Raji (cell line): Measurements from ENCODE around the gene BEST1.

Source experiments
- POLR2A ChIP-seq: IDR thresholded peaks from 2 replicates; pipeline ENCODE4 v1.6.1; 2011; ENCODE audit warnings: low read depth, low read length, control low read depth; ENCODE audit not compliant: insufficient read depth

The BEST1 gene

DNA sequence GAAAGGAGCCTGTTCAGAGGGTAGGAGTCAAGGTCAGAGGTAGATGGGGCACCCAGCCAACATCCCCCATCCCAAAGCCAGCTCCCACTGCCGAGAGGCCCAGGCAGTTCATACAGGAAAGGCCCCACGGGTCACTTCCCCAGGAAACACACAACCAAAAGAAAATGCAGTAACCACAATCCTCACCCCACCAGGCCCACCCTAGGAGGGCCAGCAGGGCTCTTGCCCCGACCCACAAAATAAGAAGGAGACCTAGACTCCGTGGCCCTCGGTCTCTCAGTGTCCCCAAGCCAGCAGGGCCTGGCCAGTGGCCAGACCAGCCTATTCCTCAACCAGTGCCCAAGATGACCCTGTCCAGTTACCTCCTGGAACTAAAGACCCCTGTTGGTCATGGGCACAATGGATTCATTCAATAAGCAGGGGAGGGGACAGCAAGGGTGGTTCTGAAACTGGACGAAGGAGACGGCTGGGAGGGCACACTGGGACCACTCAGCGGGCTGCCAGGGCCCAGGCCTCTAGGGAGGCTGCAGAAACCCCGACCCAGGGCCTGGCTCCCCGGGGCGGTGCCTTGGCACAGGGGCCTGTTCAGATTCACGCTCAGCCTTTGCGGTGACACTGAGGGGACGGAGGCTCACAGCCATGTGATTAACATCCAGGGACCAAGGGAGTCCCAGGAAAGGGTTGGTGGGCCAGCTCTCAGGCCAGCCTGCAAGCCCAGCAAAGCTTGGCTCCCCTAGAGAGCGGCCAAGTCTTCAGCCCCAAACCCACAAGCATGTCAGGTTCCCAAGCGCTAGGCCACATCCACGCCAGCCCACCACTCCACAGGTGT is 38.2 kb upstream of the BEST1 start:
- no peak for TF ChIP-seq POLR2A

DNA sequence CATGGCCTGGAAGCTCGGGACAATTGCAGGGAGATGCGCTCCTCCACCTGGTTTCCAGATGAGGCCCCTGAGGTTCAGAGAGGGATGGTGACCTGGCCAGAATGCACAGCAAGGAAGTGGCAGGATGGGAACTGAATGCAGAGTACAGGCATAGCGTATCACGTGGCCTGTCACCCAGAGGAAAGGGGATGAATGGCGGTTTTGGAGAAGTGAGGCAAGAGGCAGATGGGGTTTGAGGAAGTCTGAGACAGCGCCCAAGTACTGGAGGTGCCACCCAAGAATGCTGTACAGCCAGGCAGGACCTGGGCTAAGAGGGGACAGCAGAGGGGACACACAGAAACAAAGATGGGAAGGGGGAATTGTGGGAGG is 37.6 kb upstream of the BEST1 start:
- no peak for TF ChIP-seq POLR2A

DNA sequence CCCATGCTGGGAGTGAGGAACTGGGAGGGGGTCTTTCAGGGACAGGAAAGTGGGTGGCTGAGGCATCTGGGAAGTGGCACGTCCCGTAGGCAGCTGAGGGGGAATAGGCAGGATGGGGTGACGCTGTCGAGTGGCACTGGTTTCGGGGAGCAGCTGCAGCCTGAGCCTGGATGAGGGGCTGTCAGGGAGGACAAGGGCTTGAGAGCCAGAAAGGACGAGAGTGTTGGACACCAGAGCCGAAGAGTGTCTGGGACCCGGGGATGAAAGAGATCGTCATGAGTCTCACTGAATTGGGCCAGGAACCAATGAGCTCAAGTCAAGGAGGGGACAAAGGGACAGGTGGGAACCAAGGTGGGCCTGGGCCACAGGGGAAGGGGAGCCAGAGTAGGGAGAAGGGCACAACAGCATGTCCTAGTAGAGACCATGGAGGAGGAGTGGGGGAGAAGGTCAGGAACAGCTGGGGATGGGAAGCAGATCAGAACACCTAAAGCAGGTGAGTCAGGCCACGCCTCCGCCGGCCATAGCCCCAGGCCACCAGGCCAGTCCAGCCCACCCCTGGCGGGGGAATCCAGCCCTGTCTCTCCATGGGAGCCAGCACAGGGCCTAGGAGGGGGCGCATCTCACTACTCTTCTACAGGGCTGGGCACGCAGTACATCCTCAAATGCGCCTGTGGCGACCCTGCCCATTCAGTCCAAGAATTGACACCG is 37.0 kb upstream of the BEST1 start:
- TF ChIP-seq POLR2A = no peak

DNA sequence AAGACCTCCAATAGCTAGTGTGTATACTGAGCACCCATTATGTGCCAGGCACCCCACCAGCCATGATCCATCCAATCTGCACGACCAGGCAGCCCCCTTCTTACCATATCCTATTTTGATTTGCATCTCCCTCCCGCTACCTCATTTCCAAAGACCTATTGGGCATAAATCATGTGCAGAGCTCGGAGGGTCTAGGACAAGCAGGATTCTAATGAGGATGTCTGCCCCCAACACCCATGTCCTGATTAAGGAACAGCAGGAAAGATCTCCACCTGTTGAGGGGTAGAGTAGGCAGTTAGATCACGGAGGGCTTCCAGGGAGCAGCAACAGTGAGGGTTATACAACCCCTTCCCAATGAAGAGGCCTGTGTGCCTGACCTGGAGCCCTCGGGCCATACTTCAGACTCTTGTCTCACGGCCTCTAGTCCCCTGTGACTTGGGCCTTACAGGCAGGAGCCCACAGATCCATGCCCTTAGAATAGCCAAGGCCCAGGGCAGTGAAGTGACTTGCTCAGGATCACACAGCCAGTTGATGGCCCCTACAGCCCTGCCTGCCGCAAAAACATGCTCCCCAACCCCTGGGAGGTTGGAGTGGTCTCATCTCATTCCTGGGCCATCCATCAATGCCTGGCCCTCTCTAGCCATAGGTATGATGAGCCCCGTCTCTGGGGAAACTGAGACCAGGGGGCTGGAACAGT is 36.3 kb upstream of the BEST1 start:
- TF ChIP-seq POLR2A = no peak

DNA sequence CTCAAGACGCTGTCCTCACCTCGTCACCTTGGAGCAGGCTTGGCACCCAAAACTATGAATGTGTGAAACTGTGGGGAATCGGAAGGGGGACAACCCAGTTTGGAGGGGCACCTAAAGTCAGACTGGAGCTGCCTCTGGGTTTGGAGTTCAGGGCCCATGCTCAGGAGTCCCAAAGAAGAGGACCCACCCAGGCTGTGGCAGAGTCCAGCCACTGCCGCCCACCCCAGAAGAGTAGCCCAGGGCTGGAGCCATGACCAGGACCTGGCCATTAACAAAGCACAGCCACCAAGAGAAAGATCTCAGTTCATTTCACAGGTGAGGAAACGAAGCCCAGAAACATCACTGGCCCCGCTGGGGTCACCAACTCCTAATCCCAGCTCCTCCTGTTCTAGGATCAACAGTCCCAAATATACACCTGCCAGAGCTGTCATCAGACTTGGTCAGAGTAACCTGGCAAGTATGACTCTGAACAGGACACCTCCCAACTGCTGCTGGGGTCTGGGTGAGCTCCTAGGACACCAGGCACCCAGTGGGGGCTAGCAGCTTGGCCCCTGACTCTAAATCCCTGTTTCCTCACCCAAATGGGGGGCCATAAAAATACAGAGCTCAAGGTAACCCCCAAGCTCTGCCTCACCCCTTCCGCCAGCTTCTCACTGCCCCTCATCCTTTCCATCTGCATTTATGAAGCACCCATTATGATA is 35.5 kb upstream of the BEST1 start:
- no peak for TF ChIP-seq POLR2A

DNA sequence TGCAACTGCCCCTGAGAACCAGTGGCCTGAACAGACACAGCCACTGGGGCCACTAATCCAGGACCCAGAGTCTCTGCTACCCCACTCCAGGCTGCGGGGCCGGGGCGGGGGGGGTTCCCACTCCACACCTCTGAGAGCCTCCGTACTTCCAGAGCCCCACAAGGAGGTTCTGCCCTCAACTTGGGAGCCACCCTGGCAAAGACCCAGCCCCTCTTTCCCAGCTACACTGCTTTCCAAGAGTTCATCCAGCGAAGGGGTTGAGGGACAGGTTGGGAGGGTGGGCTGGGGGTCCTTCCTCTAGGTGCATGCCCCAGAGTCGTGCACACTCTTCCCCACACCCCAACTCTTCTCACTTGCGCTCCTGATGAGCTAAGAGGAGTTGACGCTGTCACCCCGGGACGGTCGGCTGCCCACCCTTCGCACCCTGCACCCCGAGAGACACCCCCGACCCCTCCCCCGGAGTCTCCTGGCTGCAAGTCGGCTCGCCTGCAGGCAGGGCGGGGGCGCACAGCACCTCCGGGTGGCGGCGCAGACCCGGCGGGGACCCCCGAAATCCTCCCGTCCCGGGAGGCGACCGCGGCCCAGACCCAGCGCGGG is 33.3 kb upstream of the BEST1 start:
- no peak for TF ChIP-seq POLR2A

DNA sequence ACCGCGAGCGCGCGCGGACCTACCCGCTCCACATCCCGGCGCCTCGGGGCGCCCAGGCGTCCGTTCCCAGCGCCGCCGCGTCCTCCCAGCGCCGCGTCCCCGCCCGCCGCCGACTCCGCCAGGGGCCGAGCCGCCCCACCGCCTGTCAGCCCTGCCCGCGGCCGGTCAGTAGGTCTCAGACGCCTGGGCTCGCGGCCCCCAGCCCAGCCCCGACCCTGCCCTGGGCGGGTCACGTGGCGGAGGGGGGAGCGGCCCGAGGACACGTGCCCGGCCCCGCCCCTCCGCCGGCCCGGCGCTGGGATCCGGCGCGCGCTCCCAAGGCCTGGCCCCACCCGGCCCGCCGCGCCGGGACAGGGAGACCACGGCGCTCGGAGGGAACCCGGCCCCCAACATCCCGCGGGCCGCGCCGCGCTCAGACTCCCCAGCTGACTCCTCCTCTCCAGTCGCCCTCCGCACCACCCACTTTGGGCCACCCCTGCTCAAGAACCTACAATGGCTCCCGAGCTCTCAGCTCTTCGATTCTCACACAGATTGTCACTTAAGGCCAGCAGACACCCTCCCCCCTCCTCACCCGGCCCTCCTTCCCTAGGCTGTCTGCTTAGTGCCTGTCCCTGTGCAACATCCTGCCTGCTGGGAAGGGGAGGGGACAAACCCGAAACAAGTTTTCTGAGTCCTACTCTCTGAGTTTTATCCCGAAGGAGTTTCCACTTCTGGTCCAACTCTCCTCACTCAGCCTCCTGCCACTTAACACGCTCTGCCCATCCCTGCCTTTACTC is 32.6 kb upstream of the BEST1 start, which contains the start of gene RAB3IL1:
Gene RAB3IL1 (minus strand): TSS at position 233 of the 776 bp plus-strand sequence. CDS start 199 bp downstream, at position 34.
- TF ChIP-seq POLR2A = no peak

DNA sequence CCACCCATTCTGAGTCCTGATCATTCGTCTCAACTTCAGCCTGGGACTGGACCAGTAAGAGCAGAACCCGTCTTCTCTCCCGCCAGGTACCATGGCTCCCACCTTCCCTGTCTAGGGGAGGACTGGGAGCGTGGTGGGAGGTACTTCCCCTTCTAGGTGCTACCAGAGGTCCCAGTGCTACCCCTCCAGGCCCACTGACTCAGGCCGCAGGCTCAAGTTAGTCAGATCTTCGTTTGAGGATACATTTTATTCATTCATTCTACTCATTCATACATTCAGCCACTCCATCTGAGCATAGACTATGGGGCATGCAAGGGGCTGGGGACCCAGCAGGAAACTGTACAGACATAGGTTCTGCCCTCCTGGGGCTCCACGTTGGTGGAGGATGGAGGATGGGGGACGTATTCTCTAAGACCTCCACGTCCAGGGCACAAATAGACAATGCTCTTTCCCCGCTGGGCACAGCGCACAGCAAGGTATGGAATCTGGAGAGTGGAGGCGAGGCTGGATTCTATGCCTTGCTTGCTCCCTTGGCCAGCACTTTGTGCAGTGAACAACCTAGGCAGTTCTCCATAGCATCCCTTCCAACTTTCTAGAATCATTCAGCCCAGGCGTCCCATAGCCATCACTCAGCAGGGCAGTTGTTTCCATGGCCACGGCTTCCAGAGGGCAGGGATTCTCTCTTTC is 31.8 kb upstream of the BEST1 start:
- TF ChIP-seq POLR2A = no peak

DNA sequence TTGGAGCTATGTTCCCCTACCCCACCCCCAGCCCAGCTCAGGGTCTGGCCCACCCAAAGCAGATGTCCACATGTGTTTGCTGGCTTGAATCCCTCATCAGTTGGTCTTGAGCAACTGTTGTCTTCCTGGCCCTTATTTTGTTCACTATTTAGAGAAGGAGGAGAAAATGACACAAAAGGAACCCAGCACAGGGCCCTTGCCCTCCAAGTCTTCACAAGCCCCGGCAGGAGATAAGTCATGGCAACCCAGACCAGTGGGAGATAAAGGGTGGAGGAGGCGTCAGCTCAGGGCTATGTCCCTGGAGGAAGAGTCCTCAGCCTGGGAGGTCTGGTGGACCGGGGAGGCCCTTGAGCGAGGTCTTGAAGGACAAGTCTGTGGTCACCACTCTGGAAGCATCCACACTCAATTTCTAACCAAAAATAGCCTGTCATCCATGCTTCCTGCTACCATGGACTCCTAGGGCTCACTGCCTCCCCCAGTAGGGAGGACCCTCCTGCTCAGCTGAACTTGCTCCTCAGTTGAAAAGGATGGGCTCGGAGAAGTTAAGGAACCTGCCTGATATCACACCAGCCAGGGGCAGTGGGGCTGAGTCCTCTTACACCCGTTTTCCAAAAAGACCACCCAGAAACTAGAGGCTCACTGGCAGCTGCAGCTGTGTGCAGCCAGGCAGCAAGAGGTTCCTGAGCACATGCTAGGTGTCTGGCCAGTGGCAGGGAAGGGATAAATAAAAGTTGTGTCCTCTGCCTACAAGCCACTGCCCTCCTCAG is 31.0 kb upstream of the BEST1 start:
- TF ChIP-seq POLR2A = no peak

DNA sequence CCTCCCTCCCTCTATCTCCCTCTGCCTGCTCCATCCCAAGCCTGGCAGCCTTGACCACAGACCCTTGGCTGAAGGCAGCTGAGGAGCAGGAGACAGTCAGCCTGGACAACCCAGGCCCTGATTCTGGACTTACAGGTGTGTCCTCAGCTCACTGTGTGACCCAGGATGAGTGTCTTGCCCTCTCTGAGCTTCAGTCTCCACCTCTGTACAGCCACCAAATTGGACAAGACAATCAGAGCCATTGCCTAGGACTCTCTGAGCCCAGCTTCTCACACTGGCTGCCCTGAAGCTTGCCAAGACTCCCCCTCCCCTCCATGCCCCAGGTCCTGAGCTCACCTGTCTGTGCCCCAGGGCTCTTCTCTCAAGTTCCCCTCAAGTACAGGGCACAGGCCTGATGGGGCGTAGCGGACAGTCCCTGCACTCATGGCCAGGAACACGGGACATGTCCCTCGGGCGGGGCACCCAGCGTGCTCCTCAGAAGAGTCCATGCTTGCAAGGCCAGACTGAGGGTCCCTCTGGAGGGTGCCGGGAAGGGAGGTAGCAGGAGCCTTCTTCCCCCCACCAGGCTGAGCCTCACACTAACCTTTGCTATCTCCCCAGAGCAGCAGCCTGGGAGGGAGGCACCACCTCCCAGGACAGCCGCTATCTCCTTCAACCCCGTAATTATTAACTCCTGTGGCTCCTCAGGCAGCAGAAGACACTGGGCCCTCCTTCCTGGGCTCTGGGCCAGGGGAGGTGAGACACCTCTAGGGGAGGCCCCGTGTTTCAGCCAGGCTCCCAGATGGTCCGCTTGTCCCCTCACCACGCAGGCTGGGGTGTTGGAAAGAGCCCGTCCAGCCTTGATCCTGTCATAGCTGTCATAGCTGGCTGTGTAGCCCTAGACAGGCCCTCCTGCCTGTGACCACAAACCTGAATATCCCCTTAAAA is 30.2 kb upstream of the BEST1 start:
- no peak for TF ChIP-seq POLR2A

DNA sequence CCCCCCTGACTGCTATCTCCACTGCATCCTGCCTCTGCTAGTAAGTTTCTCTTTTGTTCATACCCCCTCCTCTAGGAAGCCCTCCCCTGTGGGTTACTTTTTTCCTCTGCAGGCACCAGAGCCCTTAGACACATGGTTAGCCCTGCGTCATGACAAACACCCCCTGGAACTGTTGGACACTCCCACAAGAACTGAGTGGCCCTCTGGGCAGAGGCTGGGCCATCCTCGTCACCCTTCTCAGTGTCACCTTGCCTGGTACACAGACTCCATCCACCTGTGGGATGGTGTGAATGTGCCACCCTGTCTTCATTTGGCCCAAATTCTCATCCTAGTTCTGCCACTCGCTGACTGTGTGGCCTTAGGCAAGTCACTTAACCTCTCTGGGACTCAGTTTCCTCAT is 28.7 kb upstream of the BEST1 start:
- no peak for TF ChIP-seq POLR2A

DNA sequence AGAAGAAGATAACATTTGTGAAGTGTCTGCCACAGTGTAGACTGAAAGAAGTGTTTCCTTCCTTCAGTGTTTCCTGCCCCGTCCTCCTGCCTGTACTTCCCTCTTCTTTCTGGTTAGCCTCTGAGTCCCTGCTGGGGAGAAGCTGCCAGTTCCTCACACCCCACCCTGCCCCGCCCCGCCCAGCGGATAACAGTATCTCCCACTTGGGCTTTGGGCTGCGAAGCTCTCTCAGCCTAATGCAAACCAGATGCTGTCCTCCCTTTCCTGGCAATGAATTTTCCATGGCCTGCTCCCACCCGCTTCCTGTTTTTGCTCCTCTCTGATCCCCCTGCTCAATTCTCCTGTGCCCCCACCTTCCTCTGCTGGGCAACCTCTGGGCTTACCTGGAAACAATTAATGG is 27.6 kb upstream of the BEST1 start:
- TF ChIP-seq POLR2A = no peak
